ENCODE data around the gene WNT16.

WNT16 gene

GRCh38 chr7:121351682-121352081, 22.9 kb downstream of the WNT16 start:
- DNase-seq, result no peak

GRCh38 chr7:121352323-121352722, 23.5 kb downstream of the WNT16 start:
- DNase-seq, result no peak

- DNase-seq, result no peak
Observed at GRCh38 chr7:121355574-121355973, 26.8 kb downstream of the WNT16 start.

GRCh38 chr7:121360564-121360963, 31.8 kb downstream of the WNT16 start:
- DNase-seq, result no peak

- DNase-seq, result peak; percentile 39
Observed at GRCh38 chr7:121366852-121367431, 38.1 kb downstream of the WNT16 start.

GRCh38 chr7:121369462-121369861, 40.7 kb downstream of the WNT16 start:
- peak; percentile 15 for DNase-seq

GRCh38 chr7:121371367-121371766, 42.6 kb downstream of the WNT16 start:
- no peak for DNase-seq

- DNase-seq, result no peak
Observed at GRCh38 chr7:121371883-121372282, 43.1 kb downstream of the WNT16 start.

GRCh38 chr7:121372376-121373010, 43.7 kb downstream of the WNT16 start:
- peak; percentile 66 for DNase-seq

GRCh38 chr7:121373177-121373576, 44.4 kb downstream of the WNT16 start:
- DNase-seq, result no peak

GRCh38 chr7:121376979-121377378, 48.2 kb downstream of the WNT16 start:
- no peak for DNase-seq

- no peak for DNase-seq
Observed at GRCh38 chr7:121379930-121380329, 51.1 kb downstream of the WNT16 start.

GRCh38 chr7:121382473-121382872, 53.7 kb downstream of the WNT16 start:
- DNase-seq, result no peak

GRCh38 chr7:121383235-121383910, 54.6 kb downstream of the WNT16 start:
- DNase-seq, result no peak

- no peak for DNase-seq
Observed at GRCh38 chr7:121384265-121384664, 55.5 kb downstream of the WNT16 start.

- no peak for DNase-seq
Observed at GRCh38 chr7:121385056-121385799, 56.4 kb downstream of the WNT16 start.

GRCh38 chr7:121385800-121386179, 57.0 kb downstream of the WNT16 start:
- no peak for DNase-seq

GRCh38 chr7:121388950-121389349, 60.1 kb downstream of the WNT16 start:
- DNase-seq, result no peak

- no peak for DNase-seq
Observed at GRCh38 chr7:121390109-121390508, 61.3 kb downstream of the WNT16 start.

GRCh38 chr7:121390617-121391016, 61.8 kb downstream of the WNT16 start:
- DNase-seq, result no peak

Data from activated CD4-positive, alpha-beta T cell treated with anti-CD3 and anti-CD28 coated beads, Interleukin-2, amount 50 U/mL, for 16 hours (primary cell).